ENCODE measurements around the gene TOR1A.

DNA sequence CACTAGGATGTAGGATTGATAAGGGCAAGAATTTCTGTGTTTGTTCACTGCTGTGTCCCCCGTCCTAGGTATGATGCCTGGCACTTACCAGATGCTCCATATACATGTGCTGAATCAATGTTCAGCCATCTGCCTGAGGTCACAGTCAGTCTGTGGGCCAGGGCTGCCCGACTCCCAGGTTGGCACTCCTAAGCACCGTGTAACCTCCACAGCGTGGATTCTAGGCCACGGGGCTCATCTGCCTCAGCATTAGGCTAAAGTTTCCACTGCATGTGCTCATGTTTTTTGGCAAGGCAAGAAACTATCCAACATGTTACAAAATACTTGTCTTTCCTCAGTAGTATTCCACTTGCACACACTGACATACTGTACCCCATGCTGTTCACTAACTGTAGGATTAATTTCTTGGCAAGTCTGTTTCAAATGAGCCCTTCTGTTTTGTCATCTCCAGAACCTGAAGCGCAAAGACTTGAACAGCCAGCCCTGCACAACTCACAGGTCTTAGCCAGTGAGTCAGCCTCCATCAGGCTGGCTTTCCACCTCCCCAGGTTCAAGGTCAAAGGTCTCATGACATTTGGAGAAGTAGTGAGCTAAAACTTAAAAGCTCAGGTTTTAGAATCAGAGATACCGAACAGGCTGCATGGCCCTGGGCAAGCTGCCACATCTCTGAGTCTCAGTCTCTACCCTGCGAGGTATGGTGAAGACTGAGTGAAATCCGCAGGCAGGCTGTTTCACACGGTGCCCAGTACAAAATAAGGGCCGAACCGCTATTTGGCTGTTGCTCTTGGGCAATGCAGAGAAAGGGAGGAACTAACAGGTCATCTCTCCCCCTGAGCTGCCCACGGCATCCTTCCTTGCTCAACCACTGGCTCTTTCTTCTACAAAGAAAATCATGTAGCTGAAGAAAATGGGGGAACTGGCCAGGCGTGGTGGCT lies 7.2 kb downstream of the TOR1A start:
- TF ChIP-seq, protein P1, sequence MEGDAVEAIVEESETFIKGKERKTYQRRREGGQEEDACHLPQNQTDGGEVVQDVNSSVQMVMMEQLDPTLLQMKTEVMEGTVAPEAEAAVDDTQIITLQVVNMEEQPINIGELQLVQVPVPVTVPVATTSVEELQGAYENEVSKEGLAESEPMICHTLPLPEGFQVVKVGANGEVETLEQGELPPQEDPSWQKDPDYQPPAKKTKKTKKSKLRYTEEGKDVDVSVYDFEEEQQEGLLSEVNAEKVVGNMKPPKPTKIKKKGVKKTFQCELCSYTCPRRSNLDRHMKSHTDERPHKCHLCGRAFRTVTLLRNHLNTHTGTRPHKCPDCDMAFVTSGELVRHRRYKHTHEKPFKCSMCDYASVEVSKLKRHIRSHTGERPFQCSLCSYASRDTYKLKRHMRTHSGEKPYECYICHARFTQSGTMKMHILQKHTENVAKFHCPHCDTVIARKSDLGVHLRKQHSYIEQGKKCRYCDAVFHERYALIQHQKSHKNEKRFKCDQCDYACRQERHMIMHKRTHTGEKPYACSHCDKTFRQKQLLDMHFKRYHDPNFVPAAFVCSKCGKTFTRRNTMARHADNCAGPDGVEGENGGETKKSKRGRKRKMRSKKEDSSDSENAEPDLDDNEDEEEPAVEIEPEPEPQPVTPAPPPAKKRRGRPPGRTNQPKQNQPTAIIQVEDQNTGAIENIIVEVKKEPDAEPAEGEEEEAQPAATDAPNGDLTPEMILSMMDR (conservative IDR thresholded peaks at IDR 0.05; ENCODE audit: low read depth, low read length): no peak
- TF ChIP-seq EZH2 (IDR thresholded peaks at IDR 0.05; ENCODE audit: low read length, unreplicated experiment) (no peak), EZH2phosphoT487 (IDR thresholded peaks at IDR 0.05; ENCODE audit: borderline replicate concordance, low read length) (no peak)

Data from PC-3 (cell line).